ENCODE data around the gene PLD1. TPM values are rescaled to one million over a fixed set of nuclear protein-coding genes. Genes with fewer than 3 reads are reported as not detected.

The PLD1 gene
- total RNA-seq, 1 donor, result 18.1 TPM

DNA sequence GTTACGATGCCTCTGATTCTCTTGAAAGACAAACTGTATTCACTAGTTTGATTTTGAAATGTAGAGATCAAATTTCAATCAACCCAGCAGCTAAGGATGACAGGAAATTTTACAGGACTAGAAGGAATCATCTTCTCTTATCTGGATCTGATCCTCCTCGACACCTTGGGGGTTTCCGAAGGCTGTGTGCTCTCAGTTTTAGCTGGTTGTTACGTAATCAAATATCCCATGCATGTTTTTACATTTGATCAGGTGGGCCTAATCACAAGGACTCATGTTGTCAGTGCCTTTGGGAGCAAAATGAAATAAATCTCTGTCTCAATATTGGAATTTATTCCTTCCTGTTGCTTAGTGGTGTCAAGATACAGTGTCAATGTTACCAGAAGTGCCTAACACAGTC lies 208.2 kb downstream of the PLD1 start:
- TF ChIP-seq, protein P1, sequence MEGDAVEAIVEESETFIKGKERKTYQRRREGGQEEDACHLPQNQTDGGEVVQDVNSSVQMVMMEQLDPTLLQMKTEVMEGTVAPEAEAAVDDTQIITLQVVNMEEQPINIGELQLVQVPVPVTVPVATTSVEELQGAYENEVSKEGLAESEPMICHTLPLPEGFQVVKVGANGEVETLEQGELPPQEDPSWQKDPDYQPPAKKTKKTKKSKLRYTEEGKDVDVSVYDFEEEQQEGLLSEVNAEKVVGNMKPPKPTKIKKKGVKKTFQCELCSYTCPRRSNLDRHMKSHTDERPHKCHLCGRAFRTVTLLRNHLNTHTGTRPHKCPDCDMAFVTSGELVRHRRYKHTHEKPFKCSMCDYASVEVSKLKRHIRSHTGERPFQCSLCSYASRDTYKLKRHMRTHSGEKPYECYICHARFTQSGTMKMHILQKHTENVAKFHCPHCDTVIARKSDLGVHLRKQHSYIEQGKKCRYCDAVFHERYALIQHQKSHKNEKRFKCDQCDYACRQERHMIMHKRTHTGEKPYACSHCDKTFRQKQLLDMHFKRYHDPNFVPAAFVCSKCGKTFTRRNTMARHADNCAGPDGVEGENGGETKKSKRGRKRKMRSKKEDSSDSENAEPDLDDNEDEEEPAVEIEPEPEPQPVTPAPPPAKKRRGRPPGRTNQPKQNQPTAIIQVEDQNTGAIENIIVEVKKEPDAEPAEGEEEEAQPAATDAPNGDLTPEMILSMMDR (IDR thresholded peaks at IDR 0.05; ENCODE audit: extremely low read depth, low read depth, low read length), result no peak
- Histone ChIP-seq H3K27ac (ENCODE audit: low read depth, low read length) (no peak overlapping the region), H3K9me3 (ENCODE audit: low read depth, low read length) (no peaks in the 10 kb centered on the region), H4K20me1 (ENCODE audit: insufficient read depth, low read length) (no peaks in the 10 kb centered on the region), H2AFZ (ENCODE audit: low read length) (no peak overlapping the region), H3K79me2 (ENCODE audit: insufficient read depth, low read length) (no peaks in the 10 kb centered on the region), H3K4me2 (ENCODE audit: insufficient read depth, low read length) (no peak overlapping the region), H3K4me1 (ENCODE audit: insufficient read depth, low read length) (no peaks in the 10 kb centered on the region), H3K27me3 (ENCODE audit: insufficient read depth, low read length) (no peaks in the 10 kb centered on the region), H3K4me3 (ENCODE audit: insufficient read depth, low read length) (no peak overlapping the region), H3K36me3 (ENCODE audit: insufficient read depth, low read length) (no peaks in the 10 kb centered on the region)
- DNase-seq (ENCODE audit: insufficient read length, low spot score, missing footprints), result no peak

DNA sequence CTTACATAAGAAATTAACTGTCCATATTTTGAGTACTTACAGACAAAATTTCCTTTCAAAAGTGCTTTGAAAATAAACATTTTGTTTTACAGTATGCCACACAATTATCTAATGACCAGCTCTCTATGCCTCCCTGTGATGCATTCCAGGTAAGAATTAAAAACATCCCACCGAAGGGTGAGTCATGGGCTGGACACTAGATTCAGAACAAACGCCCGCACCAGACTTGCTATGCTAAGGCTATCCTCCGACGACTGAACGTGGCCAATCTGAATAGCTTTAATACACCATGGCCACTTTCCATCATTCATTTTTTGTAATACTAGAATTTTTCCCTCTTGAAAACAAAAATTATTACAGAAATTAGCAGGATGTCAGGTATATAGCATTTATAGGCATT lies 210.3 kb downstream of the PLD1 start:
- no peak overlapping the region for H3K4me3 ChIP-seq (ENCODE audit: insufficient read depth, low read length)
- H3K27ac ChIP-seq (ENCODE audit: low read depth, low read length), result no peak overlapping the region
- no peaks in the 10 kb centered on the region for H3K36me3 ChIP-seq (ENCODE audit: insufficient read depth, low read length)
- no peak overlapping the region for H3K4me2 ChIP-seq (ENCODE audit: insufficient read depth, low read length)
- TF ChIP-seq, protein P1 (IDR thresholded peaks at IDR 0.05; ENCODE audit: extremely low read depth, low read depth, low read length), result no peak
- H3K79me2 ChIP-seq (ENCODE audit: insufficient read depth, low read length), result no peaks in the 10 kb centered on the region
- H2AFZ ChIP-seq (ENCODE audit: low read length), result no peak overlapping the region
- H3K9me3 ChIP-seq (ENCODE audit: low read depth, low read length), result no peaks in the 10 kb centered on the region
- no peaks in the 10 kb centered on the region for H3K4me1 ChIP-seq (ENCODE audit: insufficient read depth, low read length)
- no peaks in the 10 kb centered on the region for H3K27me3 ChIP-seq (ENCODE audit: insufficient read depth, low read length)
- no peaks in the 10 kb centered on the region for H4K20me1 ChIP-seq (ENCODE audit: insufficient read depth, low read length)
- DNase-seq (ENCODE audit: insufficient read length, low spot score, missing footprints), result no peak

DNA sequence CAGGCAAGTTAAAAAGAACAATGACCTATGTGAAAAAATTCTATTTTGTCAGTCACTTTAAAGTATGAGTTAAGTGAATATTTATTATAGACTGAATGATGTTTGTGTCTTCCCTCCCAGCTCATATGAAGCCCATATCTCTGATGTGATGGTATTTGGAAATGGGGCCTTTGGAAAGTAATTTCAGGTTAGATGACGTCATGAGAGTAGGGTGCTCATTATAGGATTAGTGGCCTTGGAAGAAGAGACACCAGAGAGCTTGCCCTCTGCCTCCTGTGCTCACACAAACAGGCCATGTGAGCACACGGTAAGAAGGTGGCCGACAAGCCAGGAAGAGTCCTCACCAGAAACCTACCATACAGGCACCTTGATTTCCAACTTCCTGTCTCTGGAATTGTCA lies 211.3 kb downstream of the PLD1 start:
- no peaks in the 10 kb centered on the region for H3K79me2 ChIP-seq (ENCODE audit: insufficient read depth, low read length)
- H3K9me3 ChIP-seq (ENCODE audit: low read depth, low read length), result no peaks in the 10 kb centered on the region
- no peak overlapping the region for H3K4me2 ChIP-seq (ENCODE audit: insufficient read depth, low read length)
- H3K4me3 ChIP-seq (ENCODE audit: insufficient read depth, low read length), result no peak overlapping the region
- no peak overlapping the region for H2AFZ ChIP-seq (ENCODE audit: low read length)
- H4K20me1 ChIP-seq (ENCODE audit: insufficient read depth, low read length), result no peaks in the 10 kb centered on the region
- H3K27ac ChIP-seq (ENCODE audit: low read depth, low read length), result no peak overlapping the region
- DNase-seq (ENCODE audit: insufficient read length, low spot score, missing footprints), result no peak
- no peaks in the 10 kb centered on the region for H3K36me3 ChIP-seq (ENCODE audit: insufficient read depth, low read length)
- H3K27me3 ChIP-seq (ENCODE audit: insufficient read depth, low read length), result no peaks in the 10 kb centered on the region
- TF ChIP-seq, protein P1 (IDR thresholded peaks at IDR 0.05; ENCODE audit: extremely low read depth, low read depth, low read length), result no peak
- no peaks in the 10 kb centered on the region for H3K4me1 ChIP-seq (ENCODE audit: insufficient read depth, low read length)

DNA sequence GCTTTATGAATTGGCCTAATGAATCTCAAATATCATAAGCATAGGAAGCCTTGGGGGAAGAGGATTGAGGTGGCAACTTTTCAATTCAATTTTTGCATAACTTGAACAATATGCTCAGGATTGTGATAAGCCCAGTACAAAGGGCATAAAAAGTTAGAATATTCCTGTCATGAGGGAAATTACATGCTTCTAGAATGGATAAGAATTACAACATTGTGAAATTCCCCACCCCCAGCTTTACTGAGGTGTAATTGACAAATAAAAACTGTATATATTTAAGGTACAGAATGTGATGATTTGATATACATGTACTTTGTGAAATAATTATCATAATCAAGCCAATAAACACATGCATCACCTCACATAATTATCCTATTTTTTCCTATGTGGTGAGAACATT lies 217.5 kb downstream of the PLD1 start:
- no peak overlapping the region for H3K27ac ChIP-seq (ENCODE audit: low read depth, low read length)

More for the DNA sequence above, 217.5 kb downstream of the PLD1 start:
- no peak for DNase-seq (ENCODE audit: insufficient read length, low spot score, missing footprints)
- no peaks in the 10 kb centered on the region for H3K27me3 ChIP-seq (ENCODE audit: insufficient read depth, low read length)
- H3K4me3 ChIP-seq (ENCODE audit: insufficient read depth, low read length), result no peak overlapping the region
- no peaks in the 10 kb centered on the region for H3K9me3 ChIP-seq (ENCODE audit: low read depth, low read length)
- H3K79me2 ChIP-seq (ENCODE audit: insufficient read depth, low read length), result no peaks in the 10 kb centered on the region
- H3K4me1 ChIP-seq (ENCODE audit: insufficient read depth, low read length), result no peaks in the 10 kb centered on the region
- TF ChIP-seq, protein P1 (IDR thresholded peaks at IDR 0.05; ENCODE audit: extremely low read depth, low read depth, low read length), result no peak
- no peaks in the 10 kb centered on the region for H3K36me3 ChIP-seq (ENCODE audit: insufficient read depth, low read length)
- H2AFZ ChIP-seq (ENCODE audit: low read length), result no peak overlapping the region
- no peaks in the 10 kb centered on the region for H4K20me1 ChIP-seq (ENCODE audit: insufficient read depth, low read length)
- no peak overlapping the region for H3K4me2 ChIP-seq (ENCODE audit: insufficient read depth, low read length)

All from osteoblast (primary cell).